Gastroesophageal sphincter (tissue), 3 donors: ENCODE data around the gene NHLRC2.

Source experiments
- CTCF ChIP-seq, 4 experiments: fragments of 200-600 bp in 2 of 4; fragments of 450-650 bp in 2 of 4; sonication (generic) in 1 of 4; IDR thresholded peaks; one replicate each; pipeline ENCODE4 v1.5.1; 2017 to 2019; ENCODE audit warnings: antibody characterized with exemption in 4 of 4, mild to moderate bottlenecking in 2 of 4, moderate library complexity in 2 of 4
- POLR2A ChIP-seq, 2 donors: fragments of 450-650 bp; IDR thresholded peaks; one replicate each; pipeline ENCODE4 v1.6.1; 2017; ENCODE audit warnings: antibody characterized with exemption in 2 of 2, mild to moderate bottlenecking in 2 of 2, moderate library complexity in 1 of 2
- POLR2AphosphoS5 ChIP-seq: sonication (generic); formaldehyde crosslinking; IDR thresholded peaks from one replicate; pipeline ENCODE4 v1.6.1; 2017; ENCODE audit warnings: antibody characterized with exemption

- TF ChIP-seq CTCF (IDR thresholded peaks at IDR 0.05) = no peak
- no peak for TF ChIP-seq POLR2AphosphoS5
- TF ChIP-seq POLR2A (IDR thresholded peaks at IDR 0.05) = no peak
Measured at GRCh38 chr10:113930482-113931057, 76.1 kb downstream of the NHLRC2 start.
